Thyroid gland (tissue), 4 donors: Measurements from ENCODE around the gene UMODL1.

ENCODE experiments used
- CTCF ChIP-seq, 6 experiments: fragments of 200-600 bp in 3 of 6; fragments of 450-650 bp in 3 of 6; sonication (generic) in 3 of 6; IDR thresholded peaks; one replicate each; pipeline ENCODE4 v1.5.1; 2016 to 2019; ENCODE audit warnings: antibody characterized with exemption in 6 of 6, mild to moderate bottlenecking in 2 of 6, inconsistent platforms in 1 of 6, moderate library complexity in 1 of 6
- POLR2A ChIP-seq, 2 donors: fragments of 450-650 bp; IDR thresholded peaks; one replicate each; pipeline ENCODE4 v1.6.1; 2017; ENCODE audit warnings: antibody characterized with exemption in 2 of 2, mild to moderate bottlenecking in 2 of 2, moderate library complexity in 1 of 2

GRCh38 chr21:42162831-42163510 lies 91.9 kb downstream of the UMODL1 start:
- TF ChIP-seq CTCF (IDR thresholded peaks at IDR 0.05): no peak
- no peak for TF ChIP-seq POLR2A (IDR thresholded peaks at IDR 0.05)
